ENCODE measurements around the gene CYTH1.

DNA sequence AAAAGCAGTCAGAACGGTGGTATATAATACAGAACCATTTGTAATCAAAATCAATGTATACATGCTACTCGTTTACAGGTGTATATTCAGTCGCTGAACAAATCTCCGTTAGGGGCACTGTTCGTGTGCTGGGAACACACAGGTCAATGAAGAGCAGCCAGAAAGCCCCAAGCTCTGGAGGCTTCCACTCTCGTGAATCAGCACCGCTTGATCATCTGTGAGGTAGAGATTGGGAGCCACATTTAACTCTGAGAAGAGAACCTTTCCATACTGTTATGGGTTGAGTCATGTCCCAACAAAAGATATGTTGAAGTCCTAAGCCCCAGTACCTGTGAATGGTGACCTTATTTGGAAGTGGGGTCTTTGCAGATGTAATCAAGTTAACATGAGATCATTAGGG is 5.4 kb upstream of the CYTH1 start:
- no peak for TF ChIP-seq ZNF70 (CRISPR knock-in tag; IDR thresholded peaks at IDR 0.05)
- TF ChIP-seq, protein P1, sequence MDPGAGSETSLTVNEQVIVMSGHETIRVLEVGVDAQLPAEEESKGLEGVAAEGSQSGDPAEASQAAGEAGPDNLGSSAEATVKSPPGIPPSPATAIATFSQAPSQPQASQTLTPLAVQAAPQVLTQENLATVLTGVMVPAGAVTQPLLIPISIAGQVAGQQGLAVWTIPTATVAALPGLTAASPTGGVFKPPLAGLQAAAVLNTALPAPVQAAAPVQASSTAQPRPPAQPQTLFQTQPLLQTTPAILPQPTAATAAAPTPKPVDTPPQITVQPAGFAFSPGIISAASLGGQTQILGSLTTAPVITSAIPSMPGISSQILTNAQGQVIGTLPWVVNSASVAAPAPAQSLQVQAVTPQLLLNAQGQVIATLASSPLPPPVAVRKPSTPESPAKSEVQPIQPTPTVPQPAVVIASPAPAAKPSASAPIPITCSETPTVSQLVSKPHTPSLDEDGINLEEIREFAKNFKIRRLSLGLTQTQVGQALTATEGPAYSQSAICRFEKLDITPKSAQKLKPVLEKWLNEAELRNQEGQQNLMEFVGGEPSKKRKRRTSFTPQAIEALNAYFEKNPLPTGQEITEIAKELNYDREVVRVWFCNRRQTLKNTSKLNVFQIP (CRISPR knock-in tag; IDR thresholded peaks at IDR 0.05; ENCODE audit: borderline replicate concordance, low read depth), result no peak
- no peak for TF ChIP-seq RARB (CRISPR knock-in tag; IDR thresholded peaks at IDR 0.05)
- TF ChIP-seq, protein P2, sequence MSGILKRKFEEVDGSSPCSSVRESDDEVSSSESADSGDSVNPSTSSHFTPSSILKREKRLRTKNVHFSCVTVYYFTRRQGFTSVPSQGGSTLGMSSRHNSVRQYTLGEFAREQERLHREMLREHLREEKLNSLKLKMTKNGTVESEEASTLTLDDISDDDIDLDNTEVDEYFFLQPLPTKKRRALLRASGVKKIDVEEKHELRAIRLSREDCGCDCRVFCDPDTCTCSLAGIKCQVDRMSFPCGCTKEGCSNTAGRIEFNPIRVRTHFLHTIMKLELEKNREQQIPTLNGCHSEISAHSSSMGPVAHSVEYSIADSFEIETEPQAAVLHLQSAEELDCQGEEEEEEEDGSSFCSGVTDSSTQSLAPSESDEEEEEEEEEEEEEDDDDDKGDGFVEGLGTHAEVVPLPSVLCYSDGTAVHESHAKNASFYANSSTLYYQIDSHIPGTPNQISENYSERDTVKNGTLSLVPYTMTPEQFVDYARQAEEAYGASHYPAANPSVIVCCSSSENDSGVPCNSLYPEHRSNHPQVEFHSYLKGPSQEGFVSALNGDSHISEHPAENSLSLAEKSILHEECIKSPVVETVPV (CRISPR knock-in tag; IDR thresholded peaks at IDR 0.05), result no peak
- TF ChIP-seq ESRRG (CRISPR knock-in tag; IDR thresholded peaks at IDR 0.05), result no peak

Data from SK-N-SH treated with all-trans-retinoic acid at 6 μM for 48 hours (cell line).